Osteoblast (primary cell): ENCODE data around the gene NINJ1. TPM values are rescaled to one million over a fixed set of nuclear protein-coding genes. Genes with fewer than 3 reads are reported as not detected.

Source experiments
- DNase-seq: peaks from one replicate; pipeline ENCODE4 v3.0.0; 2011; ENCODE audit warnings: low spot score, mixed read lengths; ENCODE audit not compliant: insufficient read length; ENCODE audit errors: missing footprints
- H2AFZ ChIP-seq: 2 replicates; pipeline ENCODE4 v1.6.0; 2011; ENCODE audit warnings: mild to moderate bottlenecking, low read length
- H3K27ac ChIP-seq: 2 replicates; pipeline ENCODE4 v1.5.1; 2011; ENCODE audit warnings: mild to moderate bottlenecking, low read depth, low read length, moderate library complexity
- H3K27me3 ChIP-seq: 2 replicates; pipeline ENCODE4 v1.6.0; 2012; ENCODE audit warnings: mild to moderate bottlenecking, control low read depth, inconsistent platforms, low read length, moderate library complexity; ENCODE audit not compliant: insufficient read depth
- H3K36me3 ChIP-seq: 2 replicates; pipeline ENCODE4 v1.5.1; 2011; ENCODE audit warnings: mild to moderate bottlenecking, low read length, control low read depth, moderate library complexity; ENCODE audit not compliant: insufficient read depth
- H3K4me1 ChIP-seq: 2 replicates; pipeline ENCODE4 v1.5.1; 2011; ENCODE audit warnings: mild to moderate bottlenecking, low read length, control low read depth, moderate library complexity; ENCODE audit not compliant: insufficient read depth
- H3K4me2 ChIP-seq: 2 replicates; pipeline ENCODE4 v1.6.0; 2011; ENCODE audit warnings: mild to moderate bottlenecking, low read length; ENCODE audit not compliant: insufficient read depth
- H3K4me3 ChIP-seq: fragments of 200-600 bp; sonication (generic); 3 replicates; pipeline ENCODE4 v1.5.1; 2012; ENCODE audit warnings: mild to moderate bottlenecking, low read length, inconsistent platforms; ENCODE audit not compliant: insufficient read depth
- H3K79me2 ChIP-seq: 2 replicates; pipeline ENCODE4 v1.6.0; 2012; ENCODE audit warnings: mild to moderate bottlenecking, low read length, control low read depth, inconsistent platforms; ENCODE audit not compliant: insufficient read depth
- H3K9me3 ChIP-seq: 2 replicates; pipeline ENCODE4 v1.5.1; 2011; ENCODE audit warnings: low read depth, low read length, control low read depth
- H4K20me1 ChIP-seq: 2 replicates; pipeline ENCODE4 v1.6.0; 2012; ENCODE audit warnings: mild to moderate bottlenecking, low read length, control low read depth; ENCODE audit not compliant: insufficient read depth
- CTCF ChIP-seq: IDR thresholded peaks from 2 replicates; pipeline ENCODE4 v1.5.1; 2011; ENCODE audit warnings: mild to moderate bottlenecking, low read depth, low read length, moderate library complexity; ENCODE audit errors: extremely low read depth
- total RNA-seq: library from RNA; depleted of rRNA; stranded (reverse); fragments of >200 nt; gene quantifications from 2 replicates; pipeline ENCODE4 v1.2.3, GENCODE V29; 2012

The NINJ1 gene
- total RNA-seq, 1 donor = 34.7 TPM

DNA sequence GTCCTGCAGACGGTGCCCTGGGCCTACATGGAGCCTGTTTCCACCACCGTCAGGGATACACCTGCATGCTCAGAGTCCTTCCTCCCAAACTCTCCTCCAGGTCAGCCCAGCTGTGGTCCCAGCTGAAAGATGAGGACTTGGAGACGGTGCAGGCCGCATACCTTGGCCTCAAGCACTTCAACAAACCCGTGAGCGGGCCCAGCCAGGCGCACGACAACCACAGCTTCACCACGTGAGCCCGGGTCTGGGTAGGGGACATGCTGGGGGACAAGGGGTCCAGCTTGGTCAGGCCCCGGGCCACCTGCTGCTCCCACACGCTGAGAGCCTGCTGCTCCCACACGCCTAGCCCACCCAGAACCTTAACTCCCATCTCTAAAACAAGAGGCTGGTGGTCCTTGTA, 54.7 kb downstream of the NINJ1 start:
- DNase-seq = no peak
- H3K79me2 ChIP-seq = no peaks in the 10 kb centered on the region
- TF ChIP-seq CTCF = no peak

DNA sequence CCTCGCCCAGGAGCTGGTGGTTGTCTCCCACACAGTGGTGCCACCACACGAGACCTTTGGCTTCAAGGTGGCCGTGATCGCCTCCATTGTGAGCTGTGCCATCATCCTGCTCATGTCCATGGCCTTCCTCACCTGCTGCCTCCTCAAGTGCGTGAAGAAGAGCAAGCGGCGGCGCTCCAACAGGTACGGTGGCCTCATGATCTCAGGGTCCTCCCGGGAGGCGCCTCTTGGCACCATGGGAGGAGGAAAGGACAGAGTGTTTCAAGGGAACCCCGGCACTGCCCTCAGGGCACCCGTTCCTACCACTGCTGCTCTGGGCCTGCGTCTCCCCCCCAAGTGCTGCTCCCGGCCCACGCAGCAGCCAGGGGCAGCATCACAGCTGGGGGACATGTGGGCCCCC, 56.2 kb downstream of the NINJ1 start:
- no peak for TF ChIP-seq CTCF
- no peak overlapping the region for H2AFZ ChIP-seq

More for the DNA sequence above, 54.7 kb downstream of the NINJ1 start:
- Histone ChIP-seq H3K4me2 (no peak overlapping the region), H3K27me3 (no peaks in the 10 kb centered on the region), H3K9me3 (no peaks in the 10 kb centered on the region), H4K20me1 (no peaks in the 10 kb centered on the region), H3K4me1 (peaks cover 15% of the 10 kb centered on the region), H3K36me3 (no peaks in the 10 kb centered on the region), H3K27ac (no peak overlapping the region), H2AFZ (no peak overlapping the region), H3K4me3 (no peak overlapping the region)

DNA sequence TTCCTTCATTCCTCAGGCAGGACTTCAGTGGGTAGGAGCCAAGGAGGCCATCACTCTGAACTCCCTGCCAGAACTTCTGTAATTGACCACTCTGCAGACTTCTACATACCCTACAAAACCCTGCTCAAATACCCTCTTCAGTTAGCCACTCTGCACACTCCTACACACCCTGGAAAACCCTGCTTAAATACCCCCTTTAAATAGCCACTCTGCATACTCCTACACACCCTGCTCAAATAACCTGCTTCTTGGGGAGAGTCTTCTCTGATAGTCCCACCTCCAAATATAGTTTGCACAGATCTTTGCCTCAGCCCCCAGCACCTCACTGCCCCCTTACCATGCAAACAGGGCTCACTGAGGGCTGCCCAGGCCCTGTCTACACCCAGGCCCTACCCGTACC, 56.7 kb downstream of the NINJ1 start:
- DNase-seq = no peak
- H3K4me1 ChIP-seq = peaks cover 20% of the 10 kb centered on the region
- H3K4me2 ChIP-seq = no peak overlapping the region
- no peak overlapping the region for H3K4me3 ChIP-seq
- no peaks in the 10 kb centered on the region for H3K27me3 ChIP-seq
- H3K9me3 ChIP-seq = no peaks in the 10 kb centered on the region
- no peaks in the 10 kb centered on the region for H3K36me3 ChIP-seq
- no peak overlapping the region for H2AFZ ChIP-seq
- no peaks in the 10 kb centered on the region for H4K20me1 ChIP-seq
- no peak overlapping the region for H3K27ac ChIP-seq
- no peaks in the 10 kb centered on the region for H3K79me2 ChIP-seq
- no peak for TF ChIP-seq CTCF

More for the DNA sequence above, 56.2 kb downstream of the NINJ1 start:
- peaks cover 16% of the 10 kb centered on the region for H3K4me1 ChIP-seq
- H3K4me3 ChIP-seq = no peak overlapping the region
- DNase-seq = no peak
- no peaks in the 10 kb centered on the region for H4K20me1 ChIP-seq
- no peaks in the 10 kb centered on the region for H3K79me2 ChIP-seq
- no peaks in the 10 kb centered on the region for H3K36me3 ChIP-seq
- no peaks in the 10 kb centered on the region for H3K9me3 ChIP-seq
- no peaks in the 10 kb centered on the region for H3K27me3 ChIP-seq
- H3K4me2 ChIP-seq = no peak overlapping the region
- no peak overlapping the region for H3K27ac ChIP-seq

DNA sequence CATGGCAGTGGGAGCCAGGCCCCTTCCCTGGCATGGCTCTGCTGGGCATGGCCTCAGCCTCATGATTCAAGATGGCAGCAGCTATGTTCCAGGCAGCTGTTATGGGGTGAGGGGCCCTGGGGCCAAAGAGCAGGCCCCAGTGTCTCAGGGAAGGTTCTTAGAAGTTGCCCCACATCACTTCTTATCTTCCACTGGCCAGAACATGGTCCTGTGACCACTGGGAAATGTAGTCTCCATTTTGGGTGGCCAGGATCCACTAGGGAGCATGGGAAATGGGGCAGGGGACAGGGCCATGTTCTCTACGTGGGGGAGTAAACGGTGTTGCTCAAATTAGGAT, 57.3 kb downstream of the NINJ1 start:
- no peaks in the 10 kb centered on the region for H3K79me2 ChIP-seq
- no peak overlapping the region for H3K4me3 ChIP-seq
- H2AFZ ChIP-seq = no peak overlapping the region
- no peaks in the 10 kb centered on the region for H4K20me1 ChIP-seq
- H3K36me3 ChIP-seq = no peaks in the 10 kb centered on the region
- H3K27me3 ChIP-seq = no peaks in the 10 kb centered on the region
- H3K4me1 ChIP-seq = peaks cover 18% of the 10 kb centered on the region
- DNase-seq = peak; percentile 29
- H3K4me2 ChIP-seq = no peak overlapping the region
- H3K27ac ChIP-seq = no peak overlapping the region
- TF ChIP-seq CTCF = no peak
- no peaks in the 10 kb centered on the region for H3K9me3 ChIP-seq
